ENCODE data around the gene TNRC18. TPM values are rescaled to one million over a fixed set of nuclear protein-coding genes. Genes with fewer than 3 reads are reported as not detected.

The TNRC18 gene
- total and polyA plus RNA-seq, 4 donors, result 2.3 to 37.1 (median 20.4) TPM

DNA sequence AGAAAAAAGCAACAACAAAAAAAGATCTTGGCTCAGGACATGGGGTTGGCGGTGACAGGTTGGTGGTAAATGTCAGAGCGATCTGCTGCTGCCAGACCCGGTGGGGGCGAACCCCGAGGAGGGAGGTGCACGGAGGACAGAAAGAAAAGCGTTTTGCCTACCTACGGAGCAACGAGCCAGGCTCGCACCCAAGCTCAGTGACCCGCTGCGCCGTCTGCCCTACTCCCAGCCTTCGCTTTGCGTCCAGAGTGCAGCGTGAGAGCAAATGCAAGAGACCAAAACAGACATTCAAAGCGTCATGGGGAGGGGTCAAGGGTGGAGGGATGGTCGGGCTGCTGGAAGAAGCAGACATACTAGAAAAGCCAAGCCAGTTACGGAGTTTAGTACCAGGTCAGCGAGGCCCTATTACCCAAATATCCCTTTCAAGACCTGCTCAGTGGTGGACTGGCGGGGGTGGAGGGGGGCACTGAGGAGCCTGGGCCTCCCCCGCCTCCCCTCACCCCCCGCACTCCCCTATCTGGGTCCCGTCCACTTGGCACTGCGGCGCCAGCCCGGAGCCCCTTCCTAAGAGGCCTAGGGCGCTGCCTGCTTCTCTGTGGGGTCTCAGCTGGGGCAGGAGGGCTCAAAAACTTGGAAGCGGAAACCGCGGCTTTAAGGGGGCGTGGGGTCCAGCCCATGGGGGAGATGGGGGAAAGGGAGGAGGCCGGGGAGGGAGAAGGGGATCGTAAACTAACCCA lies 74.0 kb downstream of the TNRC18 start:
- H3K4me3 ChIP-seq (ENCODE audit: low read depth in 1 of 3, low read length in 3 of 3), result no peak overlapping the region
- no peak overlapping the region for H3K9ac ChIP-seq (ENCODE audit: low read depth in 1 of 2, low read length in 2 of 2)
- DNase-seq (ENCODE audit: low spot score), result no peak
- H3K36me3 ChIP-seq (ENCODE audit: control insufficient read depth in 4 of 4, insufficient read depth in 3 of 4, low read depth in 1 of 4, low read length in 3 of 4), result peaks cover 7 to 31% (median 11%) of the 10 kb centered on the region in 4 donors
- no peaks in the 10 kb centered on the region for H3K27me3 ChIP-seq (ENCODE audit: control insufficient read depth in 4 of 4, insufficient read depth in 4 of 4, low read length in 3 of 4)
- H3K9me3 ChIP-seq (ENCODE audit: control insufficient read depth in 4 of 4, low read length in 3 of 4), result no peaks in the 10 kb centered on the region
- TF ChIP-seq FOXA1 (IDR thresholded peaks at IDR 0.05), result no peak
- WGBS, result 91% methylated on average over 34 of the region's 34 CpGs
- H3K27ac ChIP-seq (ENCODE audit: low read depth in 1 of 2, low read length in 2 of 2), result no peak overlapping the region
- H3K4me1 ChIP-seq (ENCODE audit: control insufficient read depth in 4 of 4, insufficient read depth in 4 of 4, low read length in 3 of 4), result peaks cover 2 to 12% (median 10%) of the 10 kb centered on the region in 4 donors

DNA sequence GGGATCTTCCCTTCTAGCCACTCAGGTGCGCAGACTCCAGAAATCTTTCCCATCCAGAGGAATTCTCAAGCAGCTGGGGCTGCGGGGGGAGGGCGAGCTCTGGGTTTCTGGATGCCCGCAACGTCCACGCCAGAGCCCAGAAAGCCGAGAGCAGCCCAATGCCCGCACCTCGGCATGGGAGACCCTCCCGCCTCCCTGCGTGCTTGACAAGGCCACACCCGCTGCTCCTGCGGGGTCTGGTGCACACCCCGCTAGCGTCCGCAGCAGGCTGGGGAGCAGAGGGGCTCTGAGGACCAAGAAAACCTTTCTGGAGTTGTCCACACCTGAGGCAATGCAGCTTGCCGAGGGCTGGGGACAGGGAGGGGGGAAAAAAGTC lies 74.6 kb downstream of the TNRC18 start:
- Histone ChIP-seq H3K9ac (ENCODE audit: low read depth in 1 of 2, low read length in 2 of 2) (no peak overlapping the region), H3K27ac (ENCODE audit: low read depth in 1 of 2, low read length in 2 of 2) (no peak overlapping the region)

More for the DNA sequence above, 74.6 kb downstream of the TNRC18 start:
- Histone ChIP-seq H3K36me3 (ENCODE audit: control insufficient read depth in 4 of 4, insufficient read depth in 3 of 4, low read depth in 1 of 4, low read length in 3 of 4) (peaks cover 11 to 38% (median 17%) of the 10 kb centered on the region in 4 donors), H3K4me3 (ENCODE audit: low read depth in 1 of 3, low read length in 3 of 3) (no peak overlapping the region), H3K27me3 (ENCODE audit: control insufficient read depth in 4 of 4, insufficient read depth in 4 of 4, low read length in 3 of 4) (no peaks in the 10 kb centered on the region), H3K4me1 (ENCODE audit: control insufficient read depth in 4 of 4, insufficient read depth in 4 of 4, low read length in 3 of 4) (peaks cover 0 to 7% (median 5%) of the 10 kb centered on the region in 4 donors), H3K9me3 (ENCODE audit: control insufficient read depth in 4 of 4, low read length in 3 of 4) (no peaks in the 10 kb centered on the region)
- TF ChIP-seq YY1 (IDR thresholded peaks at IDR 0.05) (no peak), HNF4A (conservative IDR thresholded peaks at IDR 0.05) (no peak), NR2F2 (IDR thresholded peaks at IDR 0.05) (no peak), SP1 (IDR thresholded peaks at IDR 0.05) (no peak), FOXA2 (IDR thresholded peaks at IDR 0.05) (no peak), TAF1 (conservative IDR thresholded peaks at IDR 0.05) (no peak), FOXA1 (IDR thresholded peaks at IDR 0.05) (no peak), HNF4G (IDR thresholded peaks at IDR 0.05) (no peak), RXRA (IDR thresholded peaks at IDR 0.05) (no peak), JUND (IDR thresholded peaks at IDR 0.05) (no peak), RAD21 (IDR thresholded peaks at IDR 0.05) (no peak)
- TF ChIP-seq, protein P1, sequence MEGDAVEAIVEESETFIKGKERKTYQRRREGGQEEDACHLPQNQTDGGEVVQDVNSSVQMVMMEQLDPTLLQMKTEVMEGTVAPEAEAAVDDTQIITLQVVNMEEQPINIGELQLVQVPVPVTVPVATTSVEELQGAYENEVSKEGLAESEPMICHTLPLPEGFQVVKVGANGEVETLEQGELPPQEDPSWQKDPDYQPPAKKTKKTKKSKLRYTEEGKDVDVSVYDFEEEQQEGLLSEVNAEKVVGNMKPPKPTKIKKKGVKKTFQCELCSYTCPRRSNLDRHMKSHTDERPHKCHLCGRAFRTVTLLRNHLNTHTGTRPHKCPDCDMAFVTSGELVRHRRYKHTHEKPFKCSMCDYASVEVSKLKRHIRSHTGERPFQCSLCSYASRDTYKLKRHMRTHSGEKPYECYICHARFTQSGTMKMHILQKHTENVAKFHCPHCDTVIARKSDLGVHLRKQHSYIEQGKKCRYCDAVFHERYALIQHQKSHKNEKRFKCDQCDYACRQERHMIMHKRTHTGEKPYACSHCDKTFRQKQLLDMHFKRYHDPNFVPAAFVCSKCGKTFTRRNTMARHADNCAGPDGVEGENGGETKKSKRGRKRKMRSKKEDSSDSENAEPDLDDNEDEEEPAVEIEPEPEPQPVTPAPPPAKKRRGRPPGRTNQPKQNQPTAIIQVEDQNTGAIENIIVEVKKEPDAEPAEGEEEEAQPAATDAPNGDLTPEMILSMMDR (IDR thresholded peaks at IDR 0.05; ENCODE audit: low read depth, low read length, missing input control), result no peak
- TF ChIP-seq, protein P2, sequence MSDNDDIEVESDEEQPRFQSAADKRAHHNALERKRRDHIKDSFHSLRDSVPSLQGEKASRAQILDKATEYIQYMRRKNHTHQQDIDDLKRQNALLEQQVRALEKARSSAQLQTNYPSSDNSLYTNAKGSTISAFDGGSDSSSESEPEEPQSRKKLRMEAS (IDR thresholded peaks at IDR 0.05), result no peak
- TF ChIP-seq, protein P3, sequence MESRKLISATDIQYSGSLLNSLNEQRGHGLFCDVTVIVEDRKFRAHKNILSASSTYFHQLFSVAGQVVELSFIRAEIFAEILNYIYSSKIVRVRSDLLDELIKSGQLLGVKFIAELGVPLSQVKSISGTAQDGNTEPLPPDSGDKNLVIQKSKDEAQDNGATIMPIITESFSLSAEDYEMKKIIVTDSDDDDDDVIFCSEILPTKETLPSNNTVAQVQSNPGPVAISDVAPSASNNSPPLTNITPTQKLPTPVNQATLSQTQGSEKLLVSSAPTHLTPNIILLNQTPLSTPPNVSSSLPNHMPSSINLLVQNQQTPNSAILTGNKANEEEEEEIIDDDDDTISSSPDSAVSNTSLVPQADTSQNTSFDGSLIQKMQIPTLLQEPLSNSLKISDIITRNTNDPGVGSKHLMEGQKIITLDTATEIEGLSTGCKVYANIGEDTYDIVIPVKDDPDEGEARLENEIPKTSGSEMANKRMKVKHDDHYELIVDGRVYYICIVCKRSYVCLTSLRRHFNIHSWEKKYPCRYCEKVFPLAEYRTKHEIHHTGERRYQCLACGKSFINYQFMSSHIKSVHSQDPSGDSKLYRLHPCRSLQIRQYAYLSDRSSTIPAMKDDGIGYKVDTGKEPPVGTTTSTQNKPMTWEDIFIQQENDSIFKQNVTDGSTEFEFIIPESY (IDR thresholded peaks at IDR 0.05), result no peak
- TF ChIP-seq, protein P4, sequence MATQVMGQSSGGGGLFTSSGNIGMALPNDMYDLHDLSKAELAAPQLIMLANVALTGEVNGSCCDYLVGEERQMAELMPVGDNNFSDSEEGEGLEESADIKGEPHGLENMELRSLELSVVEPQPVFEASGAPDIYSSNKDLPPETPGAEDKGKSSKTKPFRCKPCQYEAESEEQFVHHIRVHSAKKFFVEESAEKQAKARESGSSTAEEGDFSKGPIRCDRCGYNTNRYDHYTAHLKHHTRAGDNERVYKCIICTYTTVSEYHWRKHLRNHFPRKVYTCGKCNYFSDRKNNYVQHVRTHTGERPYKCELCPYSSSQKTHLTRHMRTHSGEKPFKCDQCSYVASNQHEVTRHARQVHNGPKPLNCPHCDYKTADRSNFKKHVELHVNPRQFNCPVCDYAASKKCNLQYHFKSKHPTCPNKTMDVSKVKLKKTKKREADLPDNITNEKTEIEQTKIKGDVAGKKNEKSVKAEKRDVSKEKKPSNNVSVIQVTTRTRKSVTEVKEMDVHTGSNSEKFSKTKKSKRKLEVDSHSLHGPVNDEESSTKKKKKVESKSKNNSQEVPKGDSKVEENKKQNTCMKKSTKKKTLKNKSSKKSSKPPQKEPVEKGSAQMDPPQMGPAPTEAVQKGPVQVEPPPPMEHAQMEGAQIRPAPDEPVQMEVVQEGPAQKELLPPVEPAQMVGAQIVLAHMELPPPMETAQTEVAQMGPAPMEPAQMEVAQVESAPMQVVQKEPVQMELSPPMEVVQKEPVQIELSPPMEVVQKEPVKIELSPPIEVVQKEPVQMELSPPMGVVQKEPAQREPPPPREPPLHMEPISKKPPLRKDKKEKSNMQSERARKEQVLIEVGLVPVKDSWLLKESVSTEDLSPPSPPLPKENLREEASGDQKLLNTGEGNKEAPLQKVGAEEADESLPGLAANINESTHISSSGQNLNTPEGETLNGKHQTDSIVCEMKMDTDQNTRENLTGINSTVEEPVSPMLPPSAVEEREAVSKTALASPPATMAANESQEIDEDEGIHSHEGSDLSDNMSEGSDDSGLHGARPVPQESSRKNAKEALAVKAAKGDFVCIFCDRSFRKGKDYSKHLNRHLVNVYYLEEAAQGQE (IDR thresholded peaks at IDR 0.05), result no peak
- WGBS, result 95% methylated on average over 17 of the region's 17 CpGs
- DNase-seq (ENCODE audit: low spot score), result no peak

All from liver (tissue), 9 donors.